Neuronal stem cell (in vitro differentiated cells): Measurements from ENCODE around the gene RPL39L.
"Not testable (repeated sequence)": the region's sequence is repeated elsewhere in the genome, so short reads cannot be mapped to it uniquely, and the experiment has no call there.

ENCODE experiments used
- DNase-seq: peaks from one replicate; pipeline ENCODE4 v3.0.0-alpha.2; 2013; ENCODE audit warnings: low spot score
- H2AFZ ChIP-seq: one replicate; pipeline ENCODE4 v1.6.1; 2013; ENCODE audit warnings: mild to moderate bottlenecking, low read length, inconsistent platforms
- H2AK5ac ChIP-seq: 2 replicates; pipeline ENCODE4 v1.6.1; 2013; ENCODE audit warnings: low read depth, mild to moderate bottlenecking, inconsistent platforms, low read length, moderate library complexity, mixed read lengths
- H2BK120ac ChIP-seq: 2 replicates; pipeline ENCODE4 v1.6.1; 2013; ENCODE audit warnings: low read depth, mild to moderate bottlenecking, inconsistent platforms, low read length, moderate library complexity, mixed read lengths
- H2BK12ac ChIP-seq: one replicate; pipeline ENCODE4 v1.6.1; 2013; ENCODE audit warnings: low read length, inconsistent platforms
- H2BK15ac ChIP-seq: 2 replicates; pipeline ENCODE4 v1.6.1; 2013; ENCODE audit warnings: mild to moderate bottlenecking, low read length, inconsistent platforms, mixed read lengths
- H2BK5ac ChIP-seq: one replicate; pipeline ENCODE4 v1.6.1; 2013; ENCODE audit warnings: inconsistent platforms, mild to moderate bottlenecking, low read length, moderate library complexity
- H3K14ac ChIP-seq: one replicate; pipeline ENCODE4 v1.6.1; 2013; ENCODE audit warnings: low read length, inconsistent platforms
- H3K18ac ChIP-seq: 2 replicates; pipeline ENCODE4 v1.6.1; 2013; ENCODE audit warnings: low read length, inconsistent platforms
- H3K23ac ChIP-seq: 2 replicates; pipeline ENCODE4 v1.6.1; 2013; ENCODE audit warnings: low read depth, mild to moderate bottlenecking, mixed read lengths, low read length, inconsistent platforms; ENCODE audit not compliant: poor library complexity
- H3K27ac ChIP-seq: replicated peaks from 3 replicates; pipeline ENCODE4 v1.5.1; 2013; ENCODE audit warnings: low read length, inconsistent platforms
- H3K27me3 ChIP-seq, 3 experiments: 2 replicates each; pipeline ENCODE4 v1.6.1; 2013; ENCODE audit warnings: low read length in 3 of 3, mild to moderate bottlenecking in 2 of 3, inconsistent platforms in 1 of 3, low read depth in 1 of 3, mixed read lengths in 1 of 3, moderate library complexity in 1 of 3; ENCODE audit not compliant: control insufficient read depth in 3 of 3, insufficient read depth in 3 of 3
- H3K36me3 ChIP-seq, 2 donors: replicated peaks in 1 of 2; 2 replicates each; pipeline ENCODE4 v1.6.1; 2013; ENCODE audit warnings: low read length in 2 of 2; ENCODE audit not compliant: control insufficient read depth in 2 of 2, insufficient read depth in 2 of 2
- H3K4ac ChIP-seq: 2 replicates; pipeline ENCODE4 v1.6.1; 2013; ENCODE audit warnings: inconsistent platforms, mild to moderate bottlenecking, low read length, moderate library complexity
- H3K4me1 ChIP-seq, 2 donors: 1 replicate in 1 of 2; 2 replicates in 1 of 2; pipeline ENCODE4 v1.6.1; 2013; ENCODE audit warnings: low read length in 2 of 2, low read depth in 1 of 2; ENCODE audit not compliant: control insufficient read depth in 2 of 2, insufficient read depth in 1 of 2
- H3K4me2 ChIP-seq: one replicate; pipeline ENCODE4 v1.6.1; 2013; ENCODE audit warnings: mild to moderate bottlenecking, low read length, inconsistent platforms; ENCODE audit not compliant: insufficient read depth, poor library complexity, severe bottlenecking
- H3K4me3 ChIP-seq, 2 donors: 2 replicates each; pipeline ENCODE4 v1.5.1; 2013; ENCODE audit warnings: low read length in 2 of 2, mild to moderate bottlenecking in 2 of 2, inconsistent platforms in 1 of 2, moderate library complexity in 1 of 2
- H3K79me1 ChIP-seq: one replicate; pipeline ENCODE4 v1.6.1; 2013; ENCODE audit warnings: low read depth, mild to moderate bottlenecking, inconsistent platforms, low read length, moderate library complexity
- H3K9ac ChIP-seq: one replicate; pipeline ENCODE4 v1.6.1; 2013; ENCODE audit warnings: mild to moderate bottlenecking, low read depth, low read length, inconsistent platforms; ENCODE audit not compliant: poor library complexity
- H3K9me3 ChIP-seq, 2 donors: replicated peaks in 1 of 2; 2 replicates each; pipeline versions ENCODE3 to v1.6.1; 2013; ENCODE audit warnings: low read length in 2 of 2, mild to moderate bottlenecking in 2 of 2, inconsistent platforms in 1 of 2, low read depth in 1 of 2, mixed read lengths in 1 of 2, moderate library complexity in 1 of 2; ENCODE audit not compliant: control insufficient read depth in 2 of 2, insufficient read depth in 1 of 2
- H4K8ac ChIP-seq: one replicate; pipeline ENCODE4 v1.6.1; 2013; ENCODE audit warnings: low read depth, mild to moderate bottlenecking, inconsistent platforms, low read length, moderate library complexity
- H4K91ac ChIP-seq: one replicate; pipeline ENCODE4 v1.6.1; 2013; ENCODE audit warnings: low read length, low read depth, mild to moderate bottlenecking, inconsistent platforms; ENCODE audit not compliant: poor library complexity
- WGBS, 2 donors: extraction: QIAGEN DNeasy Blood & Tissue Kit; methylation state at CpG; one replicate each; pipeline ENCODE4 v1.1.7; 2013; ENCODE audit warnings: missing lambda C conversion rate in 2 of 2, mixed read lengths in 1 of 2; ENCODE audit not compliant: insufficient read length in 2 of 2, insufficient replicate concordance in 1 of 2; ENCODE audit errors: extremely low coverage in 2 of 2; 5-methylcytosine and 5-hydroxymethylcytosine counted together

Gene RPL39L

DNA sequence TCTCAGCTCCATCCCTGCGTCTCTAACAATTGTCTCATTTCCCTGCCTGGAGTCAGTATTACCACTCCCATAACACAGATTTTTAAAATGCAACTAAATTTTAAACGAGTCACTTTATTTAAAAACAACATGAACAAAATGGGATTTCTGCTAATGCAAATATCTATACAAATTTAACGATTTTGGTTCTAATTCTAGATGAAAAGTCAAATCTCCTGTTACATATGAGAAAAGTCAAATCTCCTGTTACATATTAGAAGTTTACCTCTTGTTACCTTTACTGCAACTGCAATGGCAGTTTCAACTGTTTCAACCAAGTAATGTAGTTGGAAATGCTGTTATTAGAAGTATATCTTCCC is 578 bp upstream of the RPL39L start:
- Histone ChIP-seq H2AFZ (peak overlapping the region; percentile 100), H3K27me3 (no peaks in the 10 kb centered on the region), H4K8ac (no peak overlapping the region), H2AK5ac (no peak overlapping the region), H2BK5ac (no peak overlapping the region), H2BK12ac (no peak overlapping the region), H3K4me3 (peak overlapping the region in 1 of 2 donors; percentile 63), H4K91ac (no peak overlapping the region), H3K4me2 (peak overlapping the region; percentile 76), H3K4ac (no peak overlapping the region), H3K9ac (no peak overlapping the region), H3K4me1 (no peaks in the 10 kb centered on the region), H3K27ac (no peak overlapping the region), H2BK120ac (no peak overlapping the region), H3K79me1 (no peaks in the 10 kb centered on the region), H3K36me3 (peaks cover 0 to 3% of the 10 kb centered on the region in 2 donors), H3K18ac (no peak overlapping the region), H3K9me3 (peaks cover 5 to 6% of the 10 kb centered on the region in 2 donors), H3K14ac (no peak overlapping the region), H2BK15ac (no peak overlapping the region), H3K23ac (no peak overlapping the region)
- no peak for DNase-seq
- no CpG with 5 or more reads among the region's 3 CpGs for WGBS, 2 donors

DNA sequence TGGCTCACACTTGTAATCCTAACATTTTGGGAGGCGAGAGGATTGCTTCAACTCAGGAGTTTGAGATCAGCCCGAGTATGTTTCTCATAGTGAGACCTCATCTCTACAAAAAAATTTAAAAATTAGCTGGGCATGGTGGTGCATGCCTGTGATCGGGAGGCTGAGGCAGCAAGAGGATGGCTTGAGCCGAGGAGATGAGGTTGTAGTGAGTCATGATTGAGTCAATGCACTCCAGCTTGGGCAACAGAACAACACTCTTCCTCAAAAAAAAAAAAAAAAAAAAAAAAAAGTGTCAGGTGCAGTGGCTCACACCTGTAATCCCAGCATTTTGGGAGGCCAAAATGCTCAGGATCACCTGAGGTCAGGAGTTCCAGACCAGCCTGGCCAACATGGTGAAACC is 2.4 kb downstream of the RPL39L start:
- no peak overlapping the region for H3K14ac ChIP-seq
- H2BK12ac ChIP-seq = no peak overlapping the region
- H3K4me2 ChIP-seq = no peak overlapping the region
- WGBS, 2 donors = no CpG with 5 or more reads among the region's 4 CpGs
- no peak for DNase-seq
- no peak overlapping the region for H3K27ac ChIP-seq
- no peak overlapping the region for H2BK15ac ChIP-seq
- H3K18ac ChIP-seq = no peak overlapping the region
- H2AFZ ChIP-seq = no peak overlapping the region
- H4K8ac ChIP-seq = no peak overlapping the region
- no peak overlapping the region for H2BK5ac ChIP-seq
- H4K91ac ChIP-seq = no peak overlapping the region
- no peak overlapping the region for H3K9ac ChIP-seq
- no peaks in the 10 kb centered on the region for H3K4me1 ChIP-seq
- no peak overlapping the region for H3K23ac ChIP-seq
- H3K4ac ChIP-seq = no peak overlapping the region
- H3K79me1 ChIP-seq = no peaks in the 10 kb centered on the region
- no peak overlapping the region for H2BK120ac ChIP-seq
- H3K4me3 ChIP-seq = no peak overlapping the region
- peaks cover 0 to 3% of the 10 kb centered on the region in 2 donors for H3K36me3 ChIP-seq
- H2AK5ac ChIP-seq = no peak overlapping the region
- no peaks in the 10 kb centered on the region for H3K27me3 ChIP-seq
- peaks cover 5% of the 10 kb centered on the region in 2 donors for H3K9me3 ChIP-seq

DNA sequence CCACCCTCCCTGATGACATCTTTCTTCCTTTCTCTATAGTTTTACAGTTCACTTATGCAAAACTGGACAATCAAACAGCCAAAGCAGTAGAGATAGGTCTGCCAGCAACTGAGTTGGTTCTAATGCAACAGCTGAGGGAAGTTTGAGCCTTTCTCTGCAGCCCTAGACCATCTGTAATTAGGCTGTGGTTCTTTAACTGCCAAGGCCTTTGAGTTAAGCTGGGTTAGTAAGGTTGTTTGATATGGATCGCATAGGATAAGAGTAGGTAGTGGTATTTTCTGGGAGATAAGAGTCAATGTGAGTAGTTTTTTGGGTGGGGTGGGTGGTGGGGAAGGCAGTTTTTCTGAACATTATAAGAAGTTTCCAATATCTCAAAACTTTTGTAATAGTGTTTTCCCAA is 3.0 kb downstream of the RPL39L start:
- H3K14ac ChIP-seq = no peak overlapping the region
- DNase-seq = no peak
- H3K4ac ChIP-seq = no peak overlapping the region
- H3K27me3 ChIP-seq = no peaks in the 10 kb centered on the region
- no peak overlapping the region for H3K4me3 ChIP-seq
- H3K9me3 ChIP-seq = peaks cover 5% of the 10 kb centered on the region in 2 donors
- no peak overlapping the region for H2AK5ac ChIP-seq
- H3K23ac ChIP-seq = no peak overlapping the region
- no peak overlapping the region for H3K18ac ChIP-seq
- no peak overlapping the region for H3K4me2 ChIP-seq
- H3K9ac ChIP-seq = no peak overlapping the region
- H2BK12ac ChIP-seq = no peak overlapping the region
- no peak overlapping the region for H2BK120ac ChIP-seq
- 100% methylated on average over 1 of the region's 1 CpG; no CpG with 5 or more reads in 1 of the 2 donors for WGBS, 2 donors
- no peak overlapping the region for H2BK15ac ChIP-seq
- H4K8ac ChIP-seq = no peak overlapping the region
- no peak overlapping the region for H2AFZ ChIP-seq
- peaks cover 0 to 3% of the 10 kb centered on the region in 2 donors for H3K36me3 ChIP-seq
- H3K79me1 ChIP-seq = no peaks in the 10 kb centered on the region
- H3K27ac ChIP-seq = no peak overlapping the region
- no peak overlapping the region for H2BK5ac ChIP-seq
- no peaks in the 10 kb centered on the region for H3K4me1 ChIP-seq
- no peak overlapping the region for H4K91ac ChIP-seq

DNA sequence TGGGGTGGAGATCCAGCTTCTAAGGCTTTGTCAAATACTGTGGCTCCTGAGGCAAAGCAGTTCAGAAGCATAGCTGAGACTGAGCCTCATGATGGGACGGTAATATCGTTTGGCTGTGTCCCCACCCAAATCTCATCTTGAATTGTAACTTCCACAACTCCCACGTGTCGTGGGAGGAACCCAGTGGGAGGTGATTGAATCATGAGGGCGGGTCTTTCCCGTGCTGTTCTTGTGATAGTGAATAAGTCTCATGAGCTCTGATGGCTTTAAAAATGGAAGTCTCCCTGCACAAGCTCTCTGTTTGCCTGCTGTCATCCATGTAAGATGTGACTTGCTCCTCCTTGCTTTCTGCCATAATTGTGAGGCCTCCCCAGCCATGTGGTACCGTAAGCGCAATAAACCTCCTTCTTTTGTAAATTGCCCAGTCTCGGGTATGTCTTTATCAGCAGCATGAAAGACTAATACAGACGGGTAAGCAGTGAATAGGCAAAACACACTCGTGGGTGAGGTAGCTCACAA is 4.1 kb downstream of the RPL39L start:
- not testable (repeated sequence) for H3K79me1 ChIP-seq, H3K14ac ChIP-seq, H3K4ac ChIP-seq, H2AFZ ChIP-seq, H4K91ac ChIP-seq, H3K23ac ChIP-seq, H3K36me3 ChIP-seq, H2BK120ac ChIP-seq, H2BK5ac ChIP-seq, H2BK15ac ChIP-seq, H4K8ac ChIP-seq, H3K27me3 ChIP-seq, H3K9ac ChIP-seq, H3K27ac ChIP-seq, H2BK12ac ChIP-seq, H3K4me3 ChIP-seq, DNase-seq, H3K18ac ChIP-seq, H3K4me1 ChIP-seq, H3K4me2 ChIP-seq, H2AK5ac ChIP-seq, H3K9me3 ChIP-seq
- no CpG with 5 or more reads among the region's 11 CpGs for WGBS, 2 donors
